Motor neuron (in vitro differentiated cells): ENCODE results near the gene PDE5A. TPM values are rescaled to one million over a fixed set of nuclear protein-coding genes. Genes with fewer than 3 reads are reported as not detected.
"Not testable (repeated sequence)": the region's sequence is repeated elsewhere in the genome, so short reads cannot be mapped to it uniquely, and the experiment has no call there.

Experiments used
- ATAC-seq, 8 experiments: fragments of 200-7000 bp; cut with Tn5 transposase; replicated peaks in 6 of 8; 2 replicates each; pipeline ENCODE4 v1.8.0; 2021; ENCODE audit warnings: mild to moderate bottlenecking in 8 of 8, moderate library complexity in 8 of 8
- H3K27ac ChIP-seq, 2 donors: fragments of 250-450 bp; sonication (Bioruptor Pico); 2 replicates each; pipeline ENCODE4 v1.9.0; 2021; ENCODE audit warnings: antibody characterized with exemption in 2 of 2, mild to moderate bottlenecking in 2 of 2, moderate library complexity in 1 of 2
- H3K4me1 ChIP-seq, 2 donors: fragments of 250-450 bp; sonication (Bioruptor Pico); replicated peaks in 1 of 2; 2 replicates each; pipeline ENCODE4 v1.6.1; 2021; ENCODE audit warnings: antibody characterized with exemption in 2 of 2, mild to moderate bottlenecking in 2 of 2, moderate library complexity in 1 of 2
- H3K4me3 ChIP-seq, 5 donors: fragments of 250-450 bp; sonication (Bioruptor Pico); 2 replicates each; pipeline ENCODE4 v1.9.0; 2021; ENCODE audit warnings: antibody characterized with exemption in 5 of 5, mild to moderate bottlenecking in 5 of 5, moderate library complexity in 4 of 5
- WGBS, 10 experiments: fragments of 450-650 bp; shearing (Covaris generic); methylation state at CpG; one replicate each; pipeline ENCODE4 v1.0.0; 2022; 5-methylcytosine and 5-hydroxymethylcytosine counted together
- in situ Hi-C, 9 experiments: fragments of 400-800 bp; cut with MboI; loops; one replicate each; pipeline ENCODE4 v1.15.0; 2021; ENCODE audit warnings: low sequenced_read_pairs in 9 of 9, low pct_unique_long_range_greater_than_20kb in 2 of 9; ENCODE audit not compliant: unreplicated experiment in 9 of 9
- total RNA-seq, 8 experiments: library from RNA; unstranded; fragments of 300-600 nt; gene quantifications; 2 replicates each; pipeline versions ENCODE4 v1.2.3 to v1.2.4, GENCODE V29; 2022

PDE5A gene
- total RNA-seq, 8 experiments from 2014 or later = 4.0 to 24.5 (median 8.0) TPM

DNA sequence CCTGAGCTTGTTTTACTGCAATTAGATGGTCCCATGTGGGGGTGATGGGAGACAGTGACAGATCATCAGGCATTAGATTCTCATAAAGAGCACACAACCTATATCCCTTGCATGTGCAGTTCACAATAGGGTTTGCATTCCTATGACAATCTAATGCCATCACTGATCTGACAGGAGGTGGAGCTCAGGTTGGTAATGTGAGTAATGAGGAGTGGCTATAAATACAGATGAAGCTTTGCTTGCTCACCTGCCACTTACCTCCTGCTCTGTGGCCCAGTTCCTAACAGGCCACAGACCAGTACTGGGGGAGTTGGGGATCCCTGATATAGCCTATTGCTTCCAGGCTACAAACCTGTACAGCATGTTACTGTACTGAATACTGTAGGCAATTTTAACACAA lies 8.2 kb upstream of the PDE5A start:
- not testable (repeated sequence) for ATAC-seq, H3K27ac ChIP-seq, H3K4me1 ChIP-seq, H3K4me3 ChIP-seq
- in situ Hi-C loops = loop anchor here in 4 of 9 experiments (25.0 kb wide), 2 partner anchors 150 to 400 kb away; no protein-coding TSS in a partner anchor

- 0 to 100% (median 78%) methylated on average over 1 of the region's 1 CpG; no CpG with 5 or more reads in 5 of the 10 experiments for WGBS, 10 experiments
- H3K27ac ChIP-seq = no peak overlapping the region
- in situ Hi-C loops = loop anchor here in 4 of 9 experiments (25.0 kb wide), 2 partner anchors 155 to 405 kb away; no protein-coding TSS in a partner anchor
- peaks cover 0 to 4% of the 10 kb centered on the region in 2 donors for H3K4me1 ChIP-seq
- H3K4me3 ChIP-seq = no peak overlapping the region
- no peak for ATAC-seq
Observed at GRCh38 chr4:119632216-119632615, 3.6 kb upstream of the PDE5A start.

DNA sequence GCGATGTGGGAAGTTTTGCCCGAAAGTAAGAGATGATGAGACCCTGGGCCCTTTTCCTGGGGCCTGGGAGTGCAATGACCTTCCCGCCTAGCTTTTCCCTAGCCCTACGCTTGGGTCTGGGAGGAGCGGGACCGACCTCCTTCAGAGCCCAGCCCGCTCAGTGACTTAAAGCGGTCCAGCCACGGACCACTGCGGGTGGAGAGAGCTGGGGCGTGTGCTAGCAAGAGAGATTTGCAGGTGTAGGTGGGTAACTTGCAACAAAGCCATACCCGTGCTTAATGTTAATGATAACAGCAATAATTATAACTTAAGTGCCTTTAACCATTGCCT lies 503 bp upstream of the PDE5A start:
- H3K4me3 ChIP-seq = peak overlapping the region; percentile 53 to 87 (median 73)
- peaks cover 0 to 8% of the 10 kb centered on the region in 2 donors for H3K4me1 ChIP-seq
- H3K27ac ChIP-seq = no peak overlapping the region
- peak; percentile 16 to 58 (median 41) for ATAC-seq
- in situ Hi-C loops = loop anchor here in 4 of 9 experiments (25.0 kb wide), 2 partner anchors 158 to 408 kb away; no protein-coding TSS in a partner anchor
- 0 to 20% (median 2%) methylated on average over 1 to 6 of the region's 12 CpGs; no CpG with 5 or more reads in 1 of the 10 experiments for WGBS, 10 experiments

- peak; percentile 52 to 66 (median 58) for ATAC-seq
- Histone ChIP-seq H3K4me3 (peak overlapping the region; percentile 53 to 87 (median 73)), H3K4me1 (peaks cover 0 to 8% of the 10 kb centered on the region in 2 donors), H3K27ac (no peak overlapping the region)
- WGBS, 10 experiments = 0% methylated on average over 5 to 17 of the region's 90 CpGs; no CpG with 5 or more reads in 7 of the 10 experiments
- in situ Hi-C loops = loop anchor here in 4 of 9 experiments (25.0 kb wide), 2 partner anchors 160 to 410 kb away; no protein-coding TSS in a partner anchor
Observed at GRCh38 chr4:119627267-119628255, 1.0 kb downstream of the PDE5A start.

DNA sequence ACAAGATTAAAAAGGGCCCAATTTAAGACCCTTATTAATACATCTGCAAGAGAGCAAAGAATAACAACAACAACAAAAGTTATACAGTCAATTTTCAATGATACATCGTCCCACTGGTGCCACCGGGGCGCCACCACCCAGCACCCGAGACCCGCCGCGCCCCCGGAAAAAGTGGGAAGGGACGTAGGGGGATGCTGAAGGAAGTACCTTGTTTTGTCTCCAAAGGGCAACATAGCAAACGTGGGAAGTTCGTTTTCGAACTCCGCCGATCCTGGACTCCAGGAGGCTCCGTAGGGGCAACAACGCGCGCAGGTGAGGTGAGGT lies 1.7 kb downstream of the PDE5A start:
- in situ Hi-C loops = loop anchor here in 4 of 9 experiments (25.0 kb wide), 2 partner anchors 160 to 410 kb away; no protein-coding TSS in a partner anchor
- H3K4me1 ChIP-seq = peaks cover 0 to 8% of the 10 kb centered on the region in 2 donors
- 0 to 6% (median 0%) methylated on average over 2 to 12 of the region's 18 CpGs; no CpG with 5 or more reads in 4 of the 10 experiments for WGBS, 10 experiments
- H3K27ac ChIP-seq = no peak overlapping the region
- ATAC-seq = no peak
- H3K4me3 ChIP-seq = peak overlapping the region; percentile 53 to 87 (median 73)

DNA sequence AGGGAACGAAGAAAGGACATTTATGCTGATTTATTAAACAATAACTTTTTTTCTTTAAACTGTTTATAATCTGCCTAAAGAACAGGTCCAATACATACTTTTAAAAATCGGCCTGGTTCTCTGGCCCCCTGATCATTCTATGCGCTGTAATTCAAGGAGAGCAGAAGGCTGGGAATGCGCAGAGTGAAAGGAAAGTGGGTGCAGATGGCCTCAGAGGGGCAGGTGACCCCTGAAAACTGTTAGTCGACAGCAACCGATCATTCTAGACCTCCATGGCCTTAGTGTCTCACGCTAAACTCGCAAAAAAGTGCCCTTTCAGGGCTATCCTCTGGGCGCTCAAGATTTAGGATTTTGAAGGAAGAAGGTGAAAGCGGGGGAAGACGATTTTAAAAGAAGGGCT lies 2.2 kb downstream of the PDE5A start:
- no peak overlapping the region for H3K27ac ChIP-seq
- peaks cover 0 to 8% of the 10 kb centered on the region in 2 donors for H3K4me1 ChIP-seq
- ATAC-seq = no peak
- H3K4me3 ChIP-seq = peak overlapping the region in 3 of 5 donors; percentile 53 to 87 (median 63)
- WGBS, 10 experiments = 22 to 100% (median 61%) methylated on average over 1 to 11 of the region's 11 CpGs
- in situ Hi-C loops = loop anchor here in 4 of 9 experiments (25.0 kb wide), 2 partner anchors 161 to 411 kb away; no protein-coding TSS in a partner anchor

DNA sequence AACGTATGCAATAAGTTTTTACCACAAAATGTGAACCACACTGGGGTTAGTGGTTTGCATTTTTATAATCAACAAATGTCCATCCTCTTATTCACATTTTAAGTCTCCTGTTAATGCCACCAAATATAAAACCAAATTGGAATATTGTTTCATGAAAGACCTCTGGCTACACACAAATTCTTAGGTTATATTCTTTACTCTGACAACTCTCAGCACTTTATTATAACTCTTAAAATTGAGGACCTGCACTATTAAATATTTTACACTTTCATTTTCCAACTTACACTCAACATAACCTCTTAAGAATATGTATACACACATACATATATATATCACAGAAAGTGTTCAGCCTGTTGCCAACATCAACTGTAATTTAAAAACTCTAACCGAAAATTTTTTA lies 2.8 kb downstream of the PDE5A start:
- in situ Hi-C loops = loop anchor here in 4 of 9 experiments (25.0 kb wide), 2 partner anchors 162 to 412 kb away; no protein-coding TSS in a partner anchor
- no peak overlapping the region for H3K4me3 ChIP-seq
- ATAC-seq = no peak
- H3K27ac ChIP-seq = no peak overlapping the region
- H3K4me1 ChIP-seq = peaks cover 0 to 8% of the 10 kb centered on the region in 2 donors
- 21 to 100% (median 66%) methylated on average over 1 to 2 of the region's 2 CpGs for WGBS, 10 experiments

GRCh38 chr4:119624356-119624755 lies 4.2 kb downstream of the PDE5A start:
- in situ Hi-C loops = no loop called here
- WGBS, 10 experiments = 33 to 100% (median 78%) methylated on average over 1 to 4 of the region's 4 CpGs

DNA sequence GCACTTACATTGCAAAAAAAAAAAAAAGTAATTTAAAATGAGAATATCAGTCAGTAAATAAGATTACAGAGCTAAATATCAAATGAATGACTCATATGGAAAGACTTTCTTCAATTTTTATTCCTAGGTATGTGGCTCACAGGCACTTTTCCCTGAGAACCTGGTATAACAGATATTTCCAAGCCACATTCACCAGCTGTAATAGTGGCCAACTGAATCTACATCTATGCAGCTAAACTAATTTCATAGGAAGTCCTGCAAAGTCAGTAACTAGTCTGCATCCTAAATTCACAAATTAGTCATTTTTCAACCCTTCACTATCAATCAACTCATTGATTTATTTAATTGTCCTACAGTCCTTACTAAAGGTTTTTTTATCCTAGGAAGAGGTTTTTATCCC lies 5.6 kb downstream of the PDE5A start:
- Histone ChIP-seq H3K4me1 (peaks cover 0 to 4% of the 10 kb centered on the region in 2 donors), H3K27ac (no peak overlapping the region), H3K4me3 (no peak overlapping the region)
- no peak for ATAC-seq
- in situ Hi-C loops = no loop called here

More at GRCh38 chr4:119624356-119624755, 4.2 kb downstream of the PDE5A start:
- Histone ChIP-seq H3K27ac (no peak overlapping the region), H3K4me1 (peaks cover 0 to 5% of the 10 kb centered on the region in 2 donors), H3K4me3 (no peak overlapping the region)
- no peak for ATAC-seq

- no peak for ATAC-seq
- H3K4me3 ChIP-seq = no peak overlapping the region
- H3K4me1 ChIP-seq = no peaks in the 10 kb centered on the region
- H3K27ac ChIP-seq = no peak overlapping the region
- in situ Hi-C loops = no loop called here
Observed at GRCh38 chr4:119615068-119615719, 13.4 kb downstream of the PDE5A start.

GRCh38 chr4:119604266-119604665 lies 24.3 kb downstream of the PDE5A start:
- Histone ChIP-seq H3K4me3 (no peak overlapping the region), H3K4me1 (no peaks in the 10 kb centered on the region), H3K27ac (no peak overlapping the region)
- in situ Hi-C loops = no loop called here
- no peak for ATAC-seq

DNA sequence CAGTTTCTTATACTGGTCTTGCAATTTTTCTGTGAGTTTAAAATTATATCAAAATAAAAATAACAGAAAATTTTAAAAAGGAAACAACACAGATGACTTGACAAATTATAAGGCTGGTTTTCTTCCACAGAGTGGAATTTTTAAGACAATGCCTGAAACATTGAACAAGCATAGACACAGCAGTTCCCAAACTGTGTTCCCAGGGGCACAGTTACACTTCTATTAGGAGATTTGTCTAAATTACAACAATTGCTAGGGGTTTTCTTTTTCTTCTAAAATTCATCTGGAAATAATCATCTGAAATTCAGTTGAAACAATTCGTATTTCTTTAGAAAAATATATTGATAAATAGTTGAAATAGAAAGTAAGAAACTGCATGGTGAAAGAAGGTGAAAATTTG lies 26.2 kb downstream of the PDE5A start:
- in situ Hi-C loops = no loop called here
- WGBS, 10 experiments = 0 to 83% (median 42%) methylated on average over 1 of the region's 1 CpG; no CpG with 5 or more reads in 2 of the 10 experiments
- no peak for ATAC-seq
- H3K27ac ChIP-seq = no peak overlapping the region
- no peak overlapping the region for H3K4me3 ChIP-seq
- H3K4me1 ChIP-seq = no peaks in the 10 kb centered on the region

- no peak for ATAC-seq
- Histone ChIP-seq H3K27ac (no peak overlapping the region), H3K4me1 (no peaks in the 10 kb centered on the region), H3K4me3 (no peak overlapping the region)
- in situ Hi-C loops = no loop called here
- WGBS, 10 experiments = 20 to 86% (median 78%) methylated on average over 1 to 2 of the region's 2 CpGs; no CpG with 5 or more reads in 4 of the 10 experiments
Observed at GRCh38 chr4:119598521-119598920, 30.1 kb downstream of the PDE5A start.
